ENCODE results near the gene CROCC2.

The CROCC2 gene

DNA sequence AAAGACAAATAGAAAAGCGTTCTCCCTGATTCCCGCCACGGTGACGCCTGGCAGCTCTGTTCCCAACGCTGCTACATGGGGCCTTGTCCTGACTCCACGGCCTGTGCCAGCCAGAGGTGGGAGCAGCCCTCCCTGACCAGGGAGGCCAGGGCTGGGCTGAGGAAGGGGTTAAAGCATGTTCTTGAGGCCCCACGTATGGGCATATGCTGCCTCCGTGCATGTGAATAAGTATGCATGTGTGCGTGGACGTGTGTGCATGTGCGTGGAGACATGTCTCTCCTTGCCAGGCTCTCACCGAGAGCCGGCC, 90.7 kb downstream of the CROCC2 start:
- TF ChIP-seq EZH2phosphoT487 (conservative IDR thresholded peaks at IDR 0.05; ENCODE audit: low read length) (no peak), CTCF (IDR thresholded peaks at IDR 0.05; ENCODE audit: insufficient read depth, low read length, poor library complexity, severe bottlenecking) (no peak)

GRCh38 chr2:240997141-240997855, 91.2 kb downstream of the CROCC2 start:
- Histone ChIP-seq H3K4me3 (ENCODE audit: insufficient read depth, low read length, poor library complexity, severe bottlenecking) (no peak overlapping the region), H3K79me2 (ENCODE audit: insufficient read depth, low read length) (no peaks in the 10 kb centered on the region), H3K4me2 (ENCODE audit: low read depth, low read length, poor library complexity, severe bottlenecking) (no peak overlapping the region)

More for the DNA sequence above, 90.7 kb downstream of the CROCC2 start:
- H4K20me1 ChIP-seq (ENCODE audit: low read depth, low read length), result no peaks in the 10 kb centered on the region
- no peak overlapping the region for H3K27ac ChIP-seq (ENCODE audit: low read depth, low read length)
- H3K79me2 ChIP-seq (ENCODE audit: insufficient read depth, low read length), result no peaks in the 10 kb centered on the region
- H2AFZ ChIP-seq (ENCODE audit: low read depth, low read length, severe bottlenecking), result no peak overlapping the region
- H3K27me3 ChIP-seq (ENCODE audit: low read length), result no peaks in the 10 kb centered on the region
- H3F3A ChIP-seq (ENCODE audit: insufficient read depth), result no peaks in the 10 kb centered on the region
- no peak overlapping the region for H3K9ac ChIP-seq (ENCODE audit: low read length)
- no peaks in the 10 kb centered on the region for H3K9me3 ChIP-seq (ENCODE audit: insufficient read depth, low read length)
- H3K4me3 ChIP-seq (ENCODE audit: insufficient read depth, low read length, poor library complexity, severe bottlenecking), result no peak overlapping the region
- H3K36me3 ChIP-seq (ENCODE audit: low read length), result no peaks in the 10 kb centered on the region
- H3K9me2 ChIP-seq (replicated peaks; ENCODE audit: insufficient read depth, low read length), result no peaks in the 10 kb centered on the region
- no peak overlapping the region for H3K4me2 ChIP-seq (ENCODE audit: low read depth, low read length, poor library complexity, severe bottlenecking)

DNA sequence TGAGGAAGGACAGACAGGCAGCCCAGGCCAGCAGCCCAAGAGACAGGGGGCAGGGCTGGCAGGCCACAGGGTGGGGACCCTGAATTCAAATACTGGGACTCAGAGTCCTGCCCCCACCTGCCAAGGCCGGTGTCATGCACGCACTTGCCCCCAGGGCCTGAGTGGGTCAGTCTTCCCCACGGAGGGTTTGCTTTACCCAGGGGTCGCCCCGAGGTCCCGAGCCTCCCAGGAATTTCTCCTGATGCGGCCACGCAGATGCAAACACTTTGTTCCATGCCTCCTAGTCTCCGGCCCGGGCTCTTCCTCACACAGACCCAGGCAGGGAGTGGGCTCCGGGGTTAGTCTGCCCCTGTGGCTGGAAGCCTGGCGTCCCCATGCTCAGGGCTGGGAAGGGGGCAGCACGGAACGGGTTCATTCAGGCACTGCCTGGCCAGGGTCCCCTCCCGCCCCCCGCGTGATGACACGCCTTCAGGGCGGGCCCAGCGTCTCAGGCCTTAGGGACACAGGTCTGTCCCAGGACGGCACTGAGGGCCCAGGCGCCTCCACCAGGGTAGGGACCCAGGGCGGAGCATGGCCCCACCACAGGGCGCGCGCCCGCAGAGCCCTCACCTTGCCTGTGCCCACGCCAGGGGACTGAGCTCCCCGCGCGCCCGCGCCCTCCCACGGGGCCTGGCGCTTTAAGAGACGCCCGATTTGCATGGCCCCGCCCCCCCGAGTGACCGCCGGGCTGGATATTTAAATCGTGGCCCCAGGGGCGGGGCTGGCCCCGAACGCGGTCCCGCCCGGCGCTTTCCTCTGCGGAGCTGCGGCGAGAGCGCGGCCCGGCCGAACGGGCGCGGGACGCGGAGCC, 91.9 kb downstream of the CROCC2 start, which contains the start of gene SNED1:
Gene SNED1 (plus strand): TSS at position 763 of the 850 bp plus-strand sequence. CDS start 220 bp downstream, outside the sequence.
- TF ChIP-seq CTCF (IDR thresholded peaks at IDR 0.05; ENCODE audit: insufficient read depth, low read length, poor library complexity, severe bottlenecking) (no peak), EZH2phosphoT487 (conservative IDR thresholded peaks at IDR 0.05; ENCODE audit: low read length) (no peak)
- H3K4me3 ChIP-seq (ENCODE audit: insufficient read depth, low read length, poor library complexity, severe bottlenecking), result no peak within 1 kb of the TSS
- no peak within 1 kb of the TSS for H3K4me2 ChIP-seq (ENCODE audit: low read depth, low read length, poor library complexity, severe bottlenecking)
- no peaks in the 10 kb centered on the region for H3K27me3 ChIP-seq (ENCODE audit: low read length)
- H3K27ac ChIP-seq (ENCODE audit: low read depth, low read length), result no peak within 1 kb of the TSS
- no peaks in the 10 kb centered on the region for H3K9me2 ChIP-seq (replicated peaks; ENCODE audit: insufficient read depth, low read length)
- H4K20me1 ChIP-seq (ENCODE audit: low read depth, low read length), result no peaks in the 10 kb centered on the region
- H3F3A ChIP-seq (ENCODE audit: insufficient read depth), result no peaks in the 10 kb centered on the region
- no peak within 1 kb of the TSS for H3K9ac ChIP-seq (ENCODE audit: low read length)
- no peak within 1 kb of the TSS for H2AFZ ChIP-seq (ENCODE audit: low read depth, low read length, severe bottlenecking)
- H3K9me3 ChIP-seq (ENCODE audit: insufficient read depth, low read length), result no peaks in the 10 kb centered on the region
- H3K79me2 ChIP-seq (ENCODE audit: insufficient read depth, low read length), result no peaks in the 10 kb centered on the region
- no peaks in the 10 kb centered on the region for H3K36me3 ChIP-seq (ENCODE audit: low read length)

More at GRCh38 chr2:240997141-240997855, 91.2 kb downstream of the CROCC2 start:
- no peak overlapping the region for H3K27ac ChIP-seq (ENCODE audit: low read depth, low read length)
- no peaks in the 10 kb centered on the region for H3K9me3 ChIP-seq (ENCODE audit: insufficient read depth, low read length)
- H3K27me3 ChIP-seq (ENCODE audit: low read length), result no peaks in the 10 kb centered on the region
- TF ChIP-seq CTCF (IDR thresholded peaks at IDR 0.05; ENCODE audit: insufficient read depth, low read length, poor library complexity, severe bottlenecking), result no peak
- TF ChIP-seq EZH2phosphoT487 (conservative IDR thresholded peaks at IDR 0.05; ENCODE audit: low read length), result no peak
- no peak overlapping the region for H3K9ac ChIP-seq (ENCODE audit: low read length)
- H3K9me2 ChIP-seq (replicated peaks; ENCODE audit: insufficient read depth, low read length), result no peaks in the 10 kb centered on the region
- no peaks in the 10 kb centered on the region for H3K36me3 ChIP-seq (ENCODE audit: low read length)
- no peaks in the 10 kb centered on the region for H3F3A ChIP-seq (ENCODE audit: insufficient read depth)
- H4K20me1 ChIP-seq (ENCODE audit: low read depth, low read length), result no peaks in the 10 kb centered on the region
- no peak overlapping the region for H2AFZ ChIP-seq (ENCODE audit: low read depth, low read length, severe bottlenecking)
